Epithelial cell of esophagus (primary cell): Measurements from ENCODE around the gene WWTR1.
A peak's percentile ranks its signal among the peaks of the same experiment; 100 is the strongest.

ENCODE experiments used
- DNase-seq: peaks from one replicate; pipeline ENCODE4 v3.0.0; 2010; ENCODE audit warnings: low read depth
- H3K4me3 ChIP-seq: 2 replicates; pipeline ENCODE4 v1.5.1; 2011; ENCODE audit warnings: mild to moderate bottlenecking, low read length, control low read depth
- CTCF ChIP-seq: IDR thresholded peaks from 2 replicates; pipeline ENCODE4 v1.5.1; 2011; ENCODE audit warnings: low read depth, mild to moderate bottlenecking, low read length, control low read depth, inconsistent platforms; ENCODE audit not compliant: insufficient read depth; ENCODE audit errors: missing control alignments

The WWTR1 gene

GRCh38 chr3:149479621-149480325 is 178.1 kb downstream of the WWTR1 start:
- no peak for DNase-seq
- TF ChIP-seq CTCF: no peak
- H3K4me3 ChIP-seq: no peak overlapping the region

DNA sequence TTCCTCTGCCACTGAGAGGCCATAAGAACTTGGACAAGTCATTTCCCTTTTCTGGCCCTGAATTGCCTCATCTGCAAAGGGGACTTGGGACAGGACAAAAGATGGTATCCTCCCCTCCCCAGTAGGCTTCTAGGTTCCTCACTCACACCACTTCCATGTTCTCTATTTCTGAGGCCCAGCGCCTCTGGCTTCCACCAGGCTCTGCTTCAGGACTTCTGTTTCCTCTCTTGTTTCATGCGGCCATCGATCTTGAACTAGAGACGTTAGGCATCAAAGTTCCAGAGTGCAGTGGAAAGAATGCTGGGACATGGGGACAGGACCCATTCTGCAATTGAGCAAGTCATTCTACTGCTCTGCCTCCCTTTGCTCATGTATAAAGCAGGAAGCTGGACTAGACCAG is 181.6 kb downstream of the WWTR1 start:
- no peak for DNase-seq
- no peak for TF ChIP-seq CTCF
- no peak overlapping the region for H3K4me3 ChIP-seq

DNA sequence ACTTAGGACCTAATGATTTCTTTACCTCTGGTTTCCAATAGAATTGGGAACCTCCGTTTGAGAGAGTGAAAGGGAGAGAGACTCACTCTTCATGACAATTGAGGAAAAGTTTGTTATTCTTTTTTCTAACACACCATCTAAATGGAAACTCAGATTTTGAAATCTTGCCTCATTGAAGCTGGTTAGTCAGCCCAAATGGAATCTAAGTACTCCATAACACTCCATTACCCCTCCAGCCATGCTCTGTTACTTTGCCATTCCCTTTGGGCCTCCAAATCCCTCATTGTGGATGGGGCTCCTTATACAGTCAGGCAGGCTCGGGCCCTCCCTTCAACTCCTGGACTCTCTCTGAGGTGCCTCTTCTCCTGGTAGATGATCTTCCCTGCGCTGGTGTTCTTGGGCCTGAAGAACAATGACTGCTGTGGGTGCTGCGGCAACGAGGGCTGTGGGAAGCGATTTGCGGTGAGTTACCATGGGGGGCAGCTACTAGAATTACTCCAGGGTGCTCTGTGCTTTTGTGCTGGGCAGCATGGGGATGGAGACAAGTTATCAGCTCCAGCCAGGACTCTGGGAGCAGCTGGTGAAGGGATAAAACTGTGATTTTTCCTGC is 182.3 kb downstream of the WWTR1 start:
- no peak for TF ChIP-seq CTCF
- no peak overlapping the region for H3K4me3 ChIP-seq
- DNase-seq: no peak

- no peak within 1 kb of the TSS for H3K4me3 ChIP-seq
- TF ChIP-seq CTCF: no peak
- no peak for DNase-seq
Measured at GRCh38 chr3:149474250-149474817, 183.5 kb downstream of the WWTR1 start, which contains the start of gene TM4SF4. Gene TM4SF4 (plus strand): TSS chr3:149474697. CDS start chr3:149474878, 181 bp downstream.

GRCh38 chr3:149473357-149474249 is 184.2 kb downstream of the WWTR1 start:
- no peak overlapping the region for H3K4me3 ChIP-seq
- peak; percentile 94 for DNase-seq
- no peak for TF ChIP-seq CTCF

- DNase-seq: peak; percentile 18
- TF ChIP-seq CTCF: no peak
- H3K4me3 ChIP-seq: no peak overlapping the region
Measured at GRCh38 chr3:149472030-149472797, 185.6 kb downstream of the WWTR1 start.
